NCI-H2171 (cell line): ENCODE data around the gene ZNF613.
"Not testable (repeated sequence)": the region's sequence is repeated elsewhere in the genome, so short reads cannot be mapped to it uniquely, and the experiment has no call there.

Experiments
- DNase-seq: peaks from one replicate; lab custom pipeline; 2025; lab: John Stamatoyannopoulos, UW

The ZNF613 gene

DNA sequence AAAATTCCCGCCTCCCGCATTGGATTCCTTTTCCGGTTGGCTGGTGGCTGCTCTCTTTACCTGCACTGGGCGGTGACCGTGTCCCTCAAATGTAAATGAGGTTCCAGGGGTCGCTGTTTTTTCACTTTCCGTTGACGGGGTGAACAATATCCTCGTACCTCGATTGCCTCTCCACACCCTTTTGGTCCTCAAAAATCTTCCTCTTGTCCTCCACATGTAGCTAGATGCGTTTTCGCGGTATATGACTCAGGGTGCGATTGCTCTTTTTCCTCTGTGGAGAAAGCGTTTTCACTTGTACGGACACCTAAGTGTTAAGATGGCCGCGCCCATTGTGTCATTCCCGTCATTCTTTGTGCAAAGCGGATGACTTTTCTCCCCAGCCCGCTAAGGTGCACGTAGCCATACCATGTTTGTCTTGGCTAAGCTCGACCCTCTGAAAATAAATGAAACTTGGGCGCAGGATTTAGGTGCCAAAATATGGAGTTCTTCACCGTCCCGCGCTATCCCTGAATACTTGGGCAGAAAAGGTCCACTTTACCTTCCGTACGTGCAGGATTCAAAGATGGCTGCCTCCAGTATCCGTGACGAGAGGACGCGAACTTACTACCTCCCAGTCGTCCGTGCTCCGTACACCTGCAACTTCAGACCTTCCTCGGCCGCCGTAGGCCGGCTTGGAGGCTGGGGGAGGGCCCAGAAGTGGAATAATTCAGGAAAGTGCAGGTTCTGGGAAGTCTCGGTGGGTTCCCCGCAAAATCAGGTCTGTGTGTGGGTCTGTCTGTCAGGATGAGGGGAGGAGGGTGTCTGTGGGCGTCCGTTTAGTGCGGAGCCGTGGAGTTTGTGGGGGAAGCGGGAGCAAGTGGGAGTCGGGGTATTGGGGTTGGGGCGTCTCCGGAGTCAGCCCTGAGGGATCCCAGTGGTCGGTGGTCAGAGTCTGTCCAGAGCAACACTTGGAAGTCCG, at the start of gene ZNF613:
Gene ZNF613, plus strand, starts transcription at position 689 of the 958 bp plus-strand sequence. CDS start 8,749 bp downstream, outside the sequence.
- peak; percentile 92 for DNase-seq

DNA sequence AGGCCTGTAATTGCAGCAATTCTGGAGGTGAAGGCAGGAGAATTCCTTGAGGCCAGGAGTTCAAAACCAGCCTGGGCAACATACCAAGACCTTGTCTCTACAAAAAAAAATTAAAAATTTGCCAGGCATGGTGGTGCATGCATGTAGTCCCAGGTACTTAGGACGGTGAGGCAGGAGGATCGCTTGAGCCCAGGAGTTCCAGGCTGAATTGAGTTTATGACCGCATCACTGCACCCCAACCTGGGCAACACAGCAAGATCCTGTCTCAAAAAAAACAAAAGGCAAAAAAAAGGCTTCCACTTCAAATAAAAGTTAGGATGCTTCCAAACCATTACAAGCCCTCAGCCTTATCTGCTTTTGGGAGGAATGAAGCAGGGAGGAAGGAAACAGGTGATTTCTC, 44.8 kb upstream of the ZNF613 start:
- no peak for DNase-seq

DNA sequence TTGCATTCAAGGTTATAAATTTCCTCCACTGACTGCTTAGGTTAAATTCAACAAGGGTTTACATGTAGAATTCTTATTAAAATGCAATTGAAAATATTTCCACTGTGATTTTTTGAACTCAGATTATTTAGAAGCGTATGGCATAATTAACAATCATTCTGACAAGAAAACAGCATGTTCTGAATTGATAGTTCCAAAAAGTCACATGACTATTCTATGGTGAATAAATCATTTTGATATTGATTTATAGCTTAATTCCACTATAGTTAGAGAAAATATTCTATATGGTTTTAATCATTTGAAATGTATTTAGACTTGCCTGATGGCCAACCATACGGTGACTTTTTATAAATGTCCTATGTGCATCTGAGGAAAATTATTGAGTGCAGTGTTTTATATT, 42.6 kb upstream of the ZNF613 start:
- no peak for DNase-seq

DNA sequence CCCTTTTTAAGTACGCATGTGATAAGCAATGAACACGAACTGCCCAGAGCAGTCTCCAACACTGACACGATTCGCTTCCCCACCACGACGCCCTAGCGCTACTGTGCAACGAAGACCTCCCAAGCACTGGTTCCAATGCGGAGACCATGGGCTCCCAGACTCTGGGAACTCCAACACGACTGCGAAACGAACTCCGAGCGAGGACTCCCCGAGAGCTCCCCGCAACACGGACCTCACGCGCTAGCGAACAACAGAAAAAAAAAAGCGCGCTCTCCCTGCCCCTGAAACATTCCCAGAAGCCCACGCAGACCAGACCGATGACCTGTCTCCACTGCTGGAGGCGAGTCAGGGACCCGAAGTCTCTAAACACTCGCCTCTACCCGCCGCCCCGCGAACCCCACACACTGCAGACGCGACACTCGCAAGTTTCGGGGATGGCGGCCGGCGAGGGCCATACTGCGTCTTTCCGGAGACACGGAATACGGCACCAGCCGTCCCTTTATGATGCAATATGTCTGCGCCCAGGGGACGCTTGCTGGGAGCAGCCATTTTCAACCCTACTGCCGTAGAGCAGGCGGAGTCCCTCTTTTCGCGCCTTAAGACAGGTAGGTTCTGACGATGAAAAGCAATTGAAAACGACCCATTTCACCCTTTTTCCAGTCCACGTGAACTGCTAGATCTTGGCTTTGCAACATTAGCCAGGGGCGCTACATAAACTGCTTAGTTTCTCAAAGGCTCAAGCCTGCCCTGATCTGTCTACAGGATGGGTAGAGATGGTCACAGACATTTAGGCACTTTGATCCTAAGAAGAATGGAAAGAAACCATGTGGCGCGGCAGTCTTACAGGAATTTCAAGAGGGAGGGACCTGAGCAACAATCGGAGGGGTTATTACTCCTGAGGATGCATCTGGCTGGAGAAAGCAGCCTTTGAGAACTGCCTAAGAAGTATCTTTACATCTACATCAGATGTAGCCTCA, 39.5 kb upstream of the ZNF613 start, which contains the start of gene ZNF577:
Gene ZNF577, minus strand, starts transcription at position 430 of the 977 bp plus-strand sequence. CDS start 7,569 bp downstream, outside the sequence.
- peak; percentile 94 for DNase-seq

GRCh38 chr19:51889934-51890333, 37.3 kb upstream of the ZNF613 start:
- no peak for DNase-seq

DNA sequence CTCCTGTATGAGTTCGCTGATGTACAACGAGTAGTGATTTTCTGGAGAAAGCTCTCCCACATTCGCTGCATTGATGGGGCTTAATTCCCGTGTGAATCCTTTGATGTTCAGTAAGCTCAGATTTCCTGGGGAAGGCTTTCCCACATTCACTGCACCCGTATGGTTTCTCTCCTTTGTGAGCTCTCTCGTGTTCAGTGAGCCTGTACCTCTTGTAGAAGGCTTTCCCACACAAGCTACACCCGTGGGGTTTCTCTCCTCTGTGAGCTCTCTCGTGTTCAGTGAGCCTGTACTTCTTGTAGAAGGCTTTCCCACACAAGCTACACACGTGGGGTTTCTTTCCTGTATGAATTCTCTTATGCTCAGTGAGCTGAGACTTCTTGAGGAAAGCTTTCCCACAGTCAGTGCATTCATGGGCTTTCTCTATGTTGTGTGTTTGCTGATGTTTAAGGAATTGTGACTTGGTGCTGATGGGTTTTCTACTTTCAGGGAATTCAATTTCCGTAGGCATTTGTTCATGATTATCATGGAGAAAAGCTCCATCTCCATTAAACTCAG, 36.0 kb upstream of the ZNF613 start:
- DNase-seq: no peak

DNA sequence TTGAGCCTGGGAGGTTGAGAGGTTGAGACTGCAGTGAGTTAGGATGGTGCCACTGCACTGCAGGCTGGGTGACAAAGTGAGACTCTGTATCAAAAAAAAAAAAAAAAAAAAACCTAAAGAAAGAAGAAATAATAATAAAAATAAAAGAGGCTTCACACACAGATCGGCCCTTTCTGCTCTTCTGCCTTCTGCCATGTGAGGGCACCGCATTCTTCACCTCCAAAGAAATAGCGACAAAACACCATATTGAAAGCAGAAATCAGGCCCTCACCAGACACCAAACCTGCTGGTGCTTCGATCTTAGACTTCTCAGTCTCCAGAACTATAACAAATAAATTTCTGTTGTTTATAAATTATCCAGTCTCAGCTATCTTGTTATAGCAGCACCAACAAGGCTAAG, 25.4 kb upstream of the ZNF613 start:
- no peak for DNase-seq

- no peak for DNase-seq
Observed at GRCh38 chr19:51903192-51903591, 24.1 kb upstream of the ZNF613 start.

- peak; percentile 78 for DNase-seq
Observed at GRCh38 chr19:51904331-51905165, 22.7 kb upstream of the ZNF613 start, which contains the start of gene ZNF649. TSS of gene ZNF649 (minus strand) at chr19:51905017. CDS start at chr19:51900107, 4,910 bp downstream.

DNA sequence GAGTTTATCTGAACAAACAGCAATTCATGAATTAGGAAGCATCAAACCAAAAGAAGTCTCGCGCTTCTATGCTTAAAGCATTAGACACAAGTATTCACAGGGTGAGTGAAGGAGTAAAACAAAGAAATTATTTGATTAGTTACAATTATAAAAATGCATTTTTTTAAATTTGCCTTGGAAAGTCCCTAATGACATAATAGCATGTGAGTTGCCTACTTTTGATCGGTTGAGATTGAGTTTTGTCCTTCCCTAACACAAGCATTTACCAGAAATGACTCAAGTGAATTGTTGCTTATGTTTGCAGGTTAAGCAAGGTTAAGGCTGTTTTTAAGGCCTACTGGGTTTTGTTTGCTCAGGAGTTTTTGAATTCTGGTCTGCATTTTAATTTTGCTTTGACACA, 22.1 kb upstream of the ZNF613 start:
- DNase-seq: no peak

- DNase-seq: not testable (repeated sequence)
Observed at GRCh38 chr19:51905639-51906038, 21.6 kb upstream of the ZNF613 start.

DNA sequence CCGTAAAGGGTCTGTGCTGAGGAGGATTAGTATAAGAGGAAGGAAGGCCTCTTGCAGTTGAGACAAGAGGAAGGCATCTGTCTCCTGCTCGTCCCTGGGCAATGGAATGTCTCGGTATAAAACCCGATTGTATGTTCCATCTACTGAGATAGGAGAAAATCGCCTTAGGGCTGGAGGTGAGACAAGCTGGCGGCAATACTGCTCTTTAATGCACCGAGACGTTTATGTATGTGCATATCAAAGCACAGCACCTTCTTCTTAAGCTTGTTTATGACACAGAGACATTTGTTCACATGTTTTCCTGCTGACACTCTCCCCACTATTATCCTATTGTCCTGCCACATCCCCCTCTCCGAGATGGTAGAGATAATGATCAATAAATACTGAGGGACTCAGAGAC, 21.2 kb upstream of the ZNF613 start:
- DNase-seq: not testable (repeated sequence)

DNA sequence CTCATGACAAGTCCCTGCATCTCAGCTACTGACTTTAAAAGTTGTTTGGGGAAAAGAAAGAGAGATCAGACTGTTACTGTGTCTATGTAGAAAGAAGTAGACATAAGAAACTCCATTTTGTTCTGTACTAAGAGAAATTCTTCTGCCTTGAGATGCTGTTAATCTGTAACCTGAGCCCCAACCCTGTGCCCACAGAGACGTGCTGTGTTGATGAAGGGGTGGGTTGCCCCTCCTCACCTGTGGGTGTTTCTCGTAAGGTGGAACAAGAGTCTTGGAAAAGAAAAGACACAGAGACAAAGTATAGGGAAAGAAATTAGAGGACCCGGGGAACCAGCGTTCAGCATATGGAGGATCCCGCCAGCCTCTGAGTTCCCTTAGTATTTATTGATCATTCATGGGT, 19.3 kb upstream of the ZNF613 start:
- DNase-seq: not testable (repeated sequence)

DNA sequence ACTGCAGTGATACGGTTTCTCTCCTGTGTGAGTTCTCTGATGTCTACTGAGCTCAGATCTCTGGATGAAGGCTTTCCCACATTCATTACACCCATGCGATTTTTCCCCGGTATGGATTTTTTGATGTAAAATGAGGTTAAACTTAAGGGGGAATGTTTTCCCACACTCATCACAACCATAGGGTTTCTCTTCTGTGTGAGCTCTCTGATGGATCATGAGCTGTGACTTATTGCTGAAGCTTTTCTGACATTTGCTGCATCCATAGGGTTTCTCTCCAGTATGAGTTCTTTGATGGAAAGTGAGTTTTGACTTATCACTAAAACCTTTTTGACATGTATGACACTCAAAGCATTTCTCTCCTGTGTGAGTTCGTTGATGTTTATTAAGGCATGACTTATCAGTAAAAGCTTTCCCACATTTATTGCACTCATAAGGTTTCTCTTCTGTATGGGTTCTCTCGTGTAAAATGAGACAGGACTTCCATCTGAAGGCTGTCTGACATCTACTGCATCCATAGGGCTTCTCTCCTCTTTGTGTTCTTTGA, 11.9 kb upstream of the ZNF613 start:
- DNase-seq: no peak

- DNase-seq: no peak
Observed at GRCh38 chr19:51916167-51916566, 11.1 kb upstream of the ZNF613 start.

DNA sequence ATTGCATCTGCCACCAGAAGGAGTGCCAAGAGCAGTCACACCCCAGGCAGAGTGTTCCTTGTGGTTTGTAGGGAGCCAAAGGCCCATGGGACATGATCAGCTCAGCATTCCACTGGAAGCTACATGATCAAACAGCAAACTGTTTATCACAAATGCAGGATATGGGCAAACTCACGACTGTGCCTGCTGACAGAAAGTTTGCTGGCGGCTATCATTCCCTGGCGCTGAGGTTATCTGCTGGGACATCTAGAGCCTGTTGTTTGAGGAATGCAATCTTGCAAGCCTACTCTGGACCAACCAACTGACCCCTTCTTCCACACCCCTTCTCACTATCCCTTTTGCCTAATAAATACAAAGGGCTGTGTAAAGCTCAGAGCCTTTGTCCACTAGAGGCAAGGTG, 7.7 kb upstream of the ZNF613 start:
- DNase-seq: no peak

- no peak for DNase-seq
Observed at GRCh38 chr19:51921949-51922348, 5.3 kb upstream of the ZNF613 start.

DNA sequence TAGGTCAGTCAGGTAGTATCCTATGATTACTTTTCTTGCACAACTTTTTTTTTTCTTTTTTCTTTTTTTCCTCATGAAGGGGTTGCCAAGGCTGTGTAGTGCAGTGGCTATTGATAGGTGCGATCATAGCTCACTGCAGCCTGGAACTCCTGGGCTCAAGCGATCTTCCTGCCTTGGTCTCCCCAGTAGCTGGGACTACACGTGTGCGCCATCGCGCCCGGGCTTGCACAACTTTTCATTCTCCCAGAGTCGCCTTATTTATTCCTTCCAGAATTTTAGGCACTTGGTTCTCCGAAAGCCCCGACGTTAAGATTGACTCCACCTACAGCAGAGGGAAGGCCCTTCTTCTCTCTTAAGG, 867 bp upstream of the ZNF613 start:
- DNase-seq: no peak

DNA sequence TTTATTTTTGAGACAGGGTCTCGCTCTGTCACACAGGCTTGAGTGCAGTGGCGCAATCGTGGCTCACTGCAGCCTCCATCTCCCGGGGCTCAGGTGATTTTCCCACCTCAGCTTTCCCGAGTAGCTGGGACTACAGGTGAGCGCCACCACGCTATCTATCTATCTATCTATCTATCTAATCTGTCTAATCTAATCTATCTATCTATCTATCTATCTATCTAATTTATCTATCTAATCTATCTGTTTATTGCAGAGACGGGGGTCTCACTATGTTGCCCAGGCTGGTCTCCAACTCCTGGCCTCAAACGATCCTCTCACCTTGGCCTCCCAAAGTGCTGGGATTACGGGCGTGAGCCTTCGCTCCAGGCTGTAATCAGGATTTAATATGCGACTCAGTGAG, 587 bp downstream of the ZNF613 start:
- DNase-seq: no peak

- no peak for DNase-seq
Observed at GRCh38 chr19:51931921-51932320, 4.6 kb downstream of the ZNF613 start.

GRCh38 chr19:51938936-51939335, 11.7 kb downstream of the ZNF613 start:
- no peak for DNase-seq
